Right ventricle myocardium inferior (tissue), 1 donor: ENCODE data around the gene KRTAP10-6. TPM values are rescaled to one million over a fixed set of nuclear protein-coding genes. Genes with fewer than 3 reads are reported as not detected.
"Not testable (repeated sequence)": the region's sequence is repeated elsewhere in the genome, so short reads cannot be mapped to it uniquely, and the experiment has no call there.

Experiments used
- ATAC-seq: fragments of 200-7000 bp; cut with Tn5 transposase; one replicate; pipeline ENCODE4 v1.9.1; 2020; ENCODE audit warnings: mild to moderate bottlenecking, moderate library complexity
- DNase-seq: peaks from one replicate; pipeline ENCODE4 v3.0.0; 2021; ENCODE audit errors: missing footprints
- intact Hi-C: fragments of 100-400 bp; cut with DNase I; formaldehyde crosslinking; loops from one replicate; pipeline ENCODE4 v1.11.0; 2022
- long read RNA-seq: library from polyadenylated mRNA; unstranded; transcript quantifications from one replicate; pipeline ENCODE4 v2.0.0, GENCODE V29; 2021
- total RNA-seq: library from RNA; stranded (reverse); fragmentation: NEBNext Ultra II Directional; extraction: Animal tissue kit (Norgen Biotek cat#: 25700); gene quantifications from one replicate; pipeline ENCODE4 v1.2.1, GENCODE V29; 2021
- donor health status: DM: no; HTN: yes; CAD: no; lungs with severe emphysema.

KRTAP10-6 gene
- not detected for total RNA-seq
- long read RNA-seq, result 0 reads

GRCh38 chr21:44592446-44593311, at the start of gene KRTAP10-6:
TSS of gene KRTAP10-6 (minus strand) at chr21:44592505. CDS start at chr21:44592484, 21 bp downstream.
- intact Hi-C loops, result no loop called here
- ATAC-seq (no peak), DNase-seq (no peak)

GRCh38 chr21:44640761-44641160, 48.5 kb upstream of the KRTAP10-6 start:
- intact Hi-C loops, result no loop called here
- DNase-seq (no peak), ATAC-seq (no peak)

- ATAC-seq (no peak), DNase-seq (no peak)
- intact Hi-C loops, result no loop called here
These were observed 47.0 kb upstream of the KRTAP10-6 start for GRCh38 chr21:44639331-44639655.

GRCh38 chr21:44638506-44639330, 46.4 kb upstream of the KRTAP10-6 start:
- ATAC-seq, result not testable (repeated sequence)

GRCh38 chr21:44637851-44638348, 45.6 kb upstream of the KRTAP10-6 start:
- ATAC-seq, DNase-seq, intact Hi-C loops: not testable (repeated sequence)

More at GRCh38 chr21:44638506-44639330, 46.4 kb upstream of the KRTAP10-6 start:
- intact Hi-C loops, DNase-seq: not testable (repeated sequence)

- no peak for DNase-seq
- no peak for ATAC-seq
These were observed 44.9 kb upstream of the KRTAP10-6 start, which contains the start of gene KRTAP10-10 for GRCh38 chr21:44637018-44637850. TSS of gene KRTAP10-10 (plus strand) at chr21:44637356. CDS start at chr21:44637418, 62 bp downstream.

GRCh38 chr21:44636209-44637017, 44.1 kb upstream of the KRTAP10-6 start:
- DNase-seq, result no peak
- intact Hi-C loops, result no loop called here
- ATAC-seq, result no peak

More at GRCh38 chr21:44637018-44637850, 44.9 kb upstream of the KRTAP10-6 start, which contains the start of gene KRTAP10-10:
- intact Hi-C loops, result no loop called here

- intact Hi-C loops, result no loop called here
- ATAC-seq, result no peak
- no peak for DNase-seq
These were observed 39.8 kb upstream of the KRTAP10-6 start for GRCh38 chr21:44632067-44632466.

- intact Hi-C loops, result no loop called here
- ATAC-seq (no peak), DNase-seq (no peak)
These were observed 38.1 kb upstream of the KRTAP10-6 start for GRCh38 chr21:44630440-44630839.

GRCh38 chr21:44628707-44629391, 36.5 kb upstream of the KRTAP10-6 start:
- intact Hi-C loops, result no loop called here
- DNase-seq (no peak), ATAC-seq (peak; percentile 42)

- ATAC-seq, DNase-seq, intact Hi-C loops: not testable (repeated sequence)
These were observed 35.5 kb upstream of the KRTAP10-6 start for GRCh38 chr21:44627831-44628233.

GRCh38 chr21:44627181-44627822, 35.0 kb upstream of the KRTAP10-6 start:
- DNase-seq, ATAC-seq, intact Hi-C loops: not testable (repeated sequence)

- no peak for DNase-seq
- intact Hi-C loops, result no loop called here
- ATAC-seq, result no peak
These were observed 34.4 kb upstream of the KRTAP10-6 start, which contains the start of gene KRTAP10-9 for GRCh38 chr21:44626673-44627143. TSS of gene KRTAP10-9 (plus strand) at chr21:44627093. CDS start at chr21:44627172, 79 bp downstream.

GRCh38 chr21:44626262-44626661, 34.0 kb upstream of the KRTAP10-6 start:
- DNase-seq, result no peak
- intact Hi-C loops, result no loop called here

GRCh38 chr21:44625756-44626155, 33.5 kb upstream of the KRTAP10-6 start:
- ATAC-seq, result no peak
- DNase-seq, result no peak
- intact Hi-C loops, result no loop called here

More at GRCh38 chr21:44626262-44626661, 34.0 kb upstream of the KRTAP10-6 start:
- ATAC-seq, result no peak

GRCh38 chr21:44623575-44623974, 31.3 kb upstream of the KRTAP10-6 start:
- intact Hi-C loops, result no loop called here
- ATAC-seq (no peak), DNase-seq (no peak)
